Neural cell (in vitro differentiated cells): Measurements from ENCODE around the gene SND1. TPM values are rescaled to one million over a fixed set of nuclear protein-coding genes. Genes with fewer than 3 reads are reported as not detected.

Experiments used
- H2AFZ ChIP-seq: fragments of 200-600, 300-800 bp; sonication (generic), shearing (Covaris generic); 2 replicates; pipeline ENCODE4 v1.6.0; 2014; ENCODE audit warnings: low read depth, mild to moderate bottlenecking, antibody characterized with exemption, low read length, moderate library complexity
- H3F3A ChIP-seq: fragments of 200-600 bp; shearing (Covaris generic); 2 replicates; pipeline ENCODE4 v1.6.1; 2016; ENCODE audit warnings: mild to moderate bottlenecking, moderate library complexity, mixed read lengths, antibody characterized with exemption, low read length; ENCODE audit not compliant: insufficient read depth, poor library complexity, severe bottlenecking
- H3K27ac ChIP-seq: fragments of 200-600, 300-800 bp; sonication (generic), shearing (Covaris generic); 2 replicates; pipeline ENCODE4 v1.5.1; 2014; ENCODE audit warnings: mild to moderate bottlenecking, low read length, moderate library complexity
- H3K27me3 ChIP-seq: fragments of 300-800, 200-600 bp; sonication (generic), shearing (Covaris generic); 2 replicates; pipeline ENCODE4 v1.6.0; 2014; ENCODE audit warnings: mild to moderate bottlenecking, low read depth, low read length, moderate library complexity; ENCODE audit not compliant: insufficient read depth
- H3K36me3 ChIP-seq: fragments of 300-800, 200-600 bp; sonication (generic), shearing (Covaris generic); 2 replicates; pipeline ENCODE4 v1.5.1; 2014; ENCODE audit warnings: mild to moderate bottlenecking, antibody characterized with exemption, low read length, moderate library complexity; ENCODE audit not compliant: insufficient read depth
- H3K4me2 ChIP-seq: fragments of 300-800, 200-600 bp; sonication (generic), shearing (Covaris generic); 2 replicates; pipeline ENCODE4 v1.6.0; 2014; ENCODE audit warnings: mild to moderate bottlenecking, low read length
- H3K4me3 ChIP-seq: fragments of 300-800, 200-600 bp; sonication (generic), shearing (Covaris generic); 2 replicates; pipeline ENCODE4 v1.5.1; 2014; ENCODE audit warnings: mild to moderate bottlenecking, low read length, moderate library complexity
- H3K79me2 ChIP-seq: fragments of 200-600 bp; shearing (Covaris generic); replicated peaks from 2 replicates; pipeline ENCODE4 v1.6.0; 2014; ENCODE audit warnings: mild to moderate bottlenecking, low read length, moderate library complexity; ENCODE audit not compliant: insufficient read depth
- H3K9ac ChIP-seq: fragments of 300-800, 200-600 bp; sonication (generic), shearing (Covaris generic); 2 replicates; pipeline ENCODE4 v1.6.1; 2016; ENCODE audit warnings: mild to moderate bottlenecking, low read length, mixed read lengths
- H3K9me2 ChIP-seq: fragments of 200-600 bp; shearing (Covaris generic); 2 replicates; pipeline ENCODE4 v1.6.1; 2016; ENCODE audit warnings: mild to moderate bottlenecking, low read length, mixed read lengths; ENCODE audit not compliant: insufficient read depth
- H3K9me3 ChIP-seq: fragments of 200-600, 300-800 bp; sonication (generic), shearing (Covaris generic); 2 replicates; pipeline ENCODE4 v1.6.1; 2016; ENCODE audit warnings: mild to moderate bottlenecking, mixed run types, low read length, moderate library complexity, mixed read lengths
- H4K20me1 ChIP-seq: fragments of 200-600 bp; shearing (Covaris generic); 2 replicates; pipeline ENCODE4 v1.6.1; 2016; ENCODE audit warnings: mild to moderate bottlenecking, mixed run types; ENCODE audit not compliant: insufficient read depth
- EP300 ChIP-seq: fragments of 450-650 bp; conservative IDR thresholded peaks from 2 replicates; pipeline ENCODE4 v1.6.1; 2014; ENCODE audit warnings: antibody characterized with exemption, mild to moderate bottlenecking, moderate library complexity; ENCODE audit not compliant: poor library complexity, severe bottlenecking
- EZH2 ChIP-seq: fragments of 200-600, 300-800 bp; shearing (Covaris generic), sonication (generic); IDR thresholded peaks from 2 replicates; pipeline ENCODE4 v1.6.1; 2014; ENCODE audit warnings: antibody characterized with exemption, low read length, borderline replicate concordance, mild to moderate bottlenecking; ENCODE audit not compliant: insufficient read depth, poor library complexity, severe bottlenecking
- MXI1 ChIP-seq: fragments of 450-650 bp; conservative IDR thresholded peaks from 2 replicates; pipeline ENCODE4 v1.6.1; 2014; ENCODE audit warnings: antibody characterized with exemption, mild to moderate bottlenecking; ENCODE audit not compliant: poor library complexity, severe bottlenecking
- POLR2AphosphoS5 ChIP-seq: IDR thresholded peaks from 2 replicates; pipeline ENCODE4 v1.6.1; 2012
- RAD21 ChIP-seq: fragments of 450-650 bp; conservative IDR thresholded peaks from 2 replicates; pipeline ENCODE4 v1.6.1; 2014; ENCODE audit warnings: antibody characterized with exemption, mild to moderate bottlenecking, moderate library complexity
- REST ChIP-seq: IDR thresholded peaks from 2 replicates; pipeline ENCODE4 v1.6.1; 2012; ENCODE audit warnings: borderline replicate concordance
- SMC3 ChIP-seq: fragments of 450-650 bp; conservative IDR thresholded peaks from 2 replicates; pipeline ENCODE4 v1.6.1; 2014; ENCODE audit warnings: antibody characterized with exemption, mild to moderate bottlenecking, moderate library complexity; ENCODE audit not compliant: poor library complexity
- TAF1 ChIP-seq: IDR thresholded peaks from 2 replicates; pipeline ENCODE4 v1.6.1; 2012; ENCODE audit warnings: low read depth
- polyA plus RNA-seq: library from polyadenylated mRNA; depleted of rRNA; stranded (reverse); fragments of >200 nt; gene quantifications from 2 replicates; pipeline ENCODE4 v1.2.3, GENCODE V29; 2014
- TF ChIP-seq, protein P1 (sequence below): fragments of 450-650 bp; IDR thresholded peaks from 2 replicates; pipeline ENCODE4 v1.5.1; 2014; ENCODE audit warnings: antibody characterized with exemption, mild to moderate bottlenecking, moderate library complexity; ENCODE audit not compliant: poor library complexity, severe bottlenecking

The SND1 gene
- polyA plus RNA-seq, 1 donor from 2014 or later: 37.4 TPM

GRCh38 chr7:127995156-127995880 lies 343.3 kb downstream of the SND1 start:
- Histone ChIP-seq H3K9ac (no peak overlapping the region), H3K4me3 (no peak overlapping the region), H4K20me1 (no peaks in the 10 kb centered on the region)

GRCh38 chr7:127995881-127996215 lies 343.9 kb downstream of the SND1 start:
- Histone ChIP-seq H3K4me2 (no peak overlapping the region), H3K9me3 (no peaks in the 10 kb centered on the region), H3K9ac (no peak overlapping the region), H3K4me3 (no peak overlapping the region), H2AFZ (no peak overlapping the region), H3F3A (no peaks in the 10 kb centered on the region), H3K79me2 (no peaks in the 10 kb centered on the region), H4K20me1 (no peaks in the 10 kb centered on the region), H3K36me3 (no peaks in the 10 kb centered on the region), H3K27ac (no peak overlapping the region), H3K9me2 (no peaks in the 10 kb centered on the region), H3K27me3 (no peaks in the 10 kb centered on the region)
- TF ChIP-seq MXI1: no peak
- TF ChIP-seq TAF1: no peak
- no peak for TF ChIP-seq EZH2
- TF ChIP-seq REST: no peak
- TF ChIP-seq RAD21: no peak
- no peak for TF ChIP-seq SMC3
- no peak for TF ChIP-seq EP300
- no peak for TF ChIP-seq POLR2AphosphoS5

More at GRCh38 chr7:127995156-127995880, 343.3 kb downstream of the SND1 start:
- H3F3A ChIP-seq: no peaks in the 10 kb centered on the region
- H3K9me3 ChIP-seq: no peaks in the 10 kb centered on the region
- no peak overlapping the region for H3K4me2 ChIP-seq
- no peaks in the 10 kb centered on the region for H3K36me3 ChIP-seq
- H3K27ac ChIP-seq: no peak overlapping the region
- H2AFZ ChIP-seq: no peak overlapping the region
- TF ChIP-seq REST (no peak), POLR2AphosphoS5 (no peak), MXI1 (no peak), TAF1 (no peak), RAD21 (no peak), EZH2 (no peak), EP300 (no peak), SMC3 (no peak)
- TF ChIP-seq, protein P1, sequence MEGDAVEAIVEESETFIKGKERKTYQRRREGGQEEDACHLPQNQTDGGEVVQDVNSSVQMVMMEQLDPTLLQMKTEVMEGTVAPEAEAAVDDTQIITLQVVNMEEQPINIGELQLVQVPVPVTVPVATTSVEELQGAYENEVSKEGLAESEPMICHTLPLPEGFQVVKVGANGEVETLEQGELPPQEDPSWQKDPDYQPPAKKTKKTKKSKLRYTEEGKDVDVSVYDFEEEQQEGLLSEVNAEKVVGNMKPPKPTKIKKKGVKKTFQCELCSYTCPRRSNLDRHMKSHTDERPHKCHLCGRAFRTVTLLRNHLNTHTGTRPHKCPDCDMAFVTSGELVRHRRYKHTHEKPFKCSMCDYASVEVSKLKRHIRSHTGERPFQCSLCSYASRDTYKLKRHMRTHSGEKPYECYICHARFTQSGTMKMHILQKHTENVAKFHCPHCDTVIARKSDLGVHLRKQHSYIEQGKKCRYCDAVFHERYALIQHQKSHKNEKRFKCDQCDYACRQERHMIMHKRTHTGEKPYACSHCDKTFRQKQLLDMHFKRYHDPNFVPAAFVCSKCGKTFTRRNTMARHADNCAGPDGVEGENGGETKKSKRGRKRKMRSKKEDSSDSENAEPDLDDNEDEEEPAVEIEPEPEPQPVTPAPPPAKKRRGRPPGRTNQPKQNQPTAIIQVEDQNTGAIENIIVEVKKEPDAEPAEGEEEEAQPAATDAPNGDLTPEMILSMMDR: no peak
- H3K27me3 ChIP-seq: no peaks in the 10 kb centered on the region
- H3K9me2 ChIP-seq: no peaks in the 10 kb centered on the region
- no peaks in the 10 kb centered on the region for H3K79me2 ChIP-seq
